SK-N-SH treated with all-trans-retinoic acid at 6 μM for 48 hours (cell line): Measurements from ENCODE around the gene ZHX3.

Experiments used
- ATAC-seq: fragments of 200-7000 bp; cut with Tn5 transposase; 3 replicates; pipeline ENCODE4 v1.9.1; 2020; ENCODE audit warnings: mild to moderate bottlenecking, moderate library complexity
- CREB5 ChIP-seq: fragments of 250-450 bp; sonication (Bioruptor Pico); IDR thresholded peaks from 2 replicates; pipeline ENCODE4 v1.5.1; 2020; ENCODE audit warnings: low read depth, mild to moderate bottlenecking, moderate library complexity
- CSDC2 ChIP-seq: fragments of 250-450 bp; sonication (Bioruptor Pico); IDR thresholded peaks from 2 replicates; pipeline ENCODE4 v1.5.0; 2020; ENCODE audit warnings: mild to moderate bottlenecking, moderate library complexity
- CSRNP3 ChIP-seq: fragments of 250-450 bp; sonication (Bioruptor Pico); IDR thresholded peaks from 2 replicates; pipeline ENCODE4 v1.5.1; 2021; ENCODE audit warnings: mild to moderate bottlenecking, moderate library complexity
- GLIS3 ChIP-seq: fragments of 250-450 bp; sonication (Bioruptor Pico); IDR thresholded peaks from 2 replicates; pipeline ENCODE4 v1.5.0; 2020; ENCODE audit warnings: mild to moderate bottlenecking, moderate library complexity
- ISL1 ChIP-seq: fragments of 250-450 bp; sonication (Bioruptor Pico); IDR thresholded peaks from 2 replicates; pipeline ENCODE4 v2.1.2; 2022; ENCODE audit warnings: mild to moderate bottlenecking, moderate library complexity
- OSR1 ChIP-seq: fragments of 250-450 bp; sonication (Bioruptor Pico); IDR thresholded peaks from 2 replicates; pipeline ENCODE4 v1.8.0; 2022; ENCODE audit warnings: moderate library complexity, mild to moderate bottlenecking, inconsistent platforms
- PATZ1 ChIP-seq: fragments of 250-450 bp; sonication (Bioruptor Pico); IDR thresholded peaks from 2 replicates; pipeline ENCODE4 v1.8.0; 2020; ENCODE audit warnings: mild to moderate bottlenecking, moderate library complexity, borderline replicate concordance
- RARB ChIP-seq: fragments of 250-450 bp; sonication (Bioruptor Pico); IDR thresholded peaks from 2 replicates; pipeline ENCODE4 v1.8.0; 2021; ENCODE audit warnings: mild to moderate bottlenecking, moderate library complexity
- SNAI2 ChIP-seq: fragments of 250-450 bp; sonication (Bioruptor Pico); IDR thresholded peaks from 2 replicates; pipeline ENCODE4 v1.5.0; 2020; ENCODE audit warnings: mild to moderate bottlenecking, moderate library complexity
- TCF4 ChIP-seq: fragments of 250-450 bp; sonication (Bioruptor Pico); IDR thresholded peaks from 2 replicates; pipeline ENCODE4 v1.8.0; 2021; ENCODE audit warnings: mild to moderate bottlenecking, moderate library complexity, borderline replicate concordance
- ZC3H10 ChIP-seq: fragments of 250-450 bp; sonication (Bioruptor Pico); IDR thresholded peaks from 2 replicates; pipeline ENCODE4 v1.5.1; 2021; ENCODE audit warnings: mild to moderate bottlenecking, moderate library complexity
- ZFP3 ChIP-seq: fragments of 250-450 bp; sonication (Bioruptor Pico); IDR thresholded peaks from 2 replicates; pipeline ENCODE4 v1.5.0; 2020; ENCODE audit warnings: mild to moderate bottlenecking, moderate library complexity
- ZFP30 ChIP-seq: fragments of 450-650 bp; formaldehyde crosslinking; IDR thresholded peaks from 2 replicates; pipeline ENCODE4 v1.5.0; 2022; ENCODE audit warnings: mild to moderate bottlenecking, moderate library complexity
- ZNF565 ChIP-seq: fragments of 450-650 bp; formaldehyde crosslinking; conservative IDR thresholded peaks from 2 replicates; pipeline ENCODE4 v1.5.0; 2020; ENCODE audit warnings: low read depth, mild to moderate bottlenecking, moderate library complexity
- ZNF70 ChIP-seq: fragments of 450-650 bp; formaldehyde crosslinking; IDR thresholded peaks from 2 replicates; pipeline ENCODE4 v1.5.0; 2020; ENCODE audit warnings: mild to moderate bottlenecking, moderate library complexity

The ZHX3 gene

GRCh38 chr20:41300886-41301285 is 16.6 kb downstream of the ZHX3 start:
- no peak for ATAC-seq

GRCh38 chr20:41300383-41300782 is 17.1 kb downstream of the ZHX3 start:
- no peak for ATAC-seq
- no peak for TF ChIP-seq GLIS3 (CRISPR knock-in tag)
- no peak for TF ChIP-seq SNAI2 (CRISPR knock-in tag)
- TF ChIP-seq ZFP3 (CRISPR knock-in tag) = no peak
- TF ChIP-seq PATZ1 (CRISPR knock-in tag) = no peak
- no peak for TF ChIP-seq TCF4 (CRISPR knock-in tag)
- TF ChIP-seq CSDC2 = no peak
- no peak for TF ChIP-seq ZFP30 (CRISPR knock-in tag)

More at GRCh38 chr20:41300886-41301285, 16.6 kb downstream of the ZHX3 start:
- TF ChIP-seq SNAI2 (CRISPR knock-in tag) (no peak), OSR1 (no peak), ZNF70 (no peak), CREB5 (CRISPR knock-in tag) (no peak)

- ATAC-seq = no peak
- TF ChIP-seq RARB (CRISPR knock-in tag) (no peak), GLIS3 (CRISPR knock-in tag) (no peak), PATZ1 (CRISPR knock-in tag) (no peak), ZFP3 (CRISPR knock-in tag) (no peak), CSRNP3 (CRISPR knock-in tag) (no peak), TCF4 (CRISPR knock-in tag) (no peak), ZNF70 (no peak), ISL1 (no peak), SNAI2 (CRISPR knock-in tag) (no peak)
Measured at GRCh38 chr20:41299899-41300298, 17.6 kb downstream of the ZHX3 start.

- peak; percentile 28; the same call in 2 of the 3 replicates for ATAC-seq
- TF ChIP-seq ZFP30 (CRISPR knock-in tag) (no peak), RARB (CRISPR knock-in tag) (no peak), CSRNP3 (CRISPR knock-in tag) (no peak)
- TF ChIP-seq, all 23 proteins: peak for 0
Measured at GRCh38 chr20:41293269-41294037, 24.1 kb downstream of the ZHX3 start.

- no peak for ATAC-seq
- TF ChIP-seq CSRNP3 (CRISPR knock-in tag) (no peak), ZFP3 (CRISPR knock-in tag) (no peak), ZNF565 (CRISPR knock-in tag) (no peak), ISL1 (no peak), RARB (CRISPR knock-in tag) (no peak), CREB5 (CRISPR knock-in tag) (no peak), ZNF70 (no peak), ZC3H10 (no peak)
- TF ChIP-seq, all 23 proteins: peak for 0
Measured at GRCh38 chr20:41290804-41291389, 26.6 kb downstream of the ZHX3 start.
